ENCODE data around the gene KCNT1.

Gene KCNT1

GRCh38 chr9:135769489-135770202 is 67.7 kb downstream of the KCNT1 start:
- DNase-seq, result no peak

- DNase-seq, result no peak
These were observed 68.2 kb downstream of the KCNT1 start for GRCh38 chr9:135770203-135770535.

- no peak for DNase-seq
These were observed 68.8 kb downstream of the KCNT1 start for GRCh38 chr9:135770771-135771170.

GRCh38 chr9:135771401-135772051 is 69.5 kb downstream of the KCNT1 start:
- DNase-seq, result no peak

GRCh38 chr9:135772056-135772646 is 70.2 kb downstream of the KCNT1 start:
- DNase-seq, result no peak

- DNase-seq, result no peak
These were observed 70.9 kb downstream of the KCNT1 start for GRCh38 chr9:135772702-135773493.

GRCh38 chr9:135773530-135774238 is 71.7 kb downstream of the KCNT1 start:
- no peak for DNase-seq

GRCh38 chr9:135774239-135774747 is 72.3 kb downstream of the KCNT1 start:
- no peak for DNase-seq

GRCh38 chr9:135774794-135775525 is 73.0 kb downstream of the KCNT1 start:
- no peak for DNase-seq

GRCh38 chr9:135775911-135776310 is 73.9 kb downstream of the KCNT1 start:
- DNase-seq, result no peak

- peak; percentile 26 for DNase-seq
These were observed 75.1 kb downstream of the KCNT1 start for GRCh38 chr9:135776893-135777622.

GRCh38 chr9:135777623-135778177 is 75.7 kb downstream of the KCNT1 start:
- DNase-seq, result no peak

- DNase-seq, result no peak
These were observed 76.4 kb downstream of the KCNT1 start for GRCh38 chr9:135778421-135778820.

GRCh38 chr9:135779571-135779970 is 77.6 kb downstream of the KCNT1 start:
- no peak for DNase-seq

GRCh38 chr9:135780086-135780485 is 78.1 kb downstream of the KCNT1 start:
- no peak for DNase-seq

GRCh38 chr9:135780626-135781025 is 78.6 kb downstream of the KCNT1 start:
- DNase-seq, result no peak

- DNase-seq, result no peak
These were observed 81.0 kb downstream of the KCNT1 start for GRCh38 chr9:135782946-135783345.

- DNase-seq, result no peak
These were observed 81.7 kb downstream of the KCNT1 start for GRCh38 chr9:135783540-135784245.

GRCh38 chr9:135785013-135785575 is 83.1 kb downstream of the KCNT1 start:
- no peak for DNase-seq

GRCh38 chr9:135786146-135786690 is 84.2 kb downstream of the KCNT1 start:
- no peak for DNase-seq
